NK-92 (cell line): ENCODE data around the gene SPSB2.
"Not testable (repeated sequence)": the region's sequence is repeated elsewhere in the genome, so short reads cannot be mapped to it uniquely, and the experiment has no call there.

Source experiments
- DNase-seq: peaks from one replicate; lab custom pipeline; 2025; ENCODE audit not compliant: unreplicated experiment; lab: John Stamatoyannopoulos, UW

SPSB2 gene

DNA sequence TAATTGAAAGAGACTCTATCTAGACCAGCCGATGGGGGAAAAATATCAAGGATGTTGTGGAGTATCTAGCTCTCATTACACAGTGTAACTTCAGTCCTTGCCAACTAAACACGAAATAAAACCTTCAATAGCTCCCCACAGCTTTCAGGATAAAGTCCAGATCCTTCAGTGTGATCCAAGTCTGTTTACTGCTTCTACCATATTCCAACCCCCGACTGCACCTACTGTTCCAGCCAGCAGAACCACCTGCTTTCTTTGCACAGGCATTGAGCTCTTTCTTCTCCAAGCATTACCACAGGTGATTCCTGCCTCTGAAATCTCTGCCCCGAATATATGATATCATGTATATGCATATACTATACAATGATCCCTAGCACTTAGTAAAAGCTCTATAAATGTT is 29.3 kb upstream of the SPSB2 start:
- no peak for DNase-seq

DNA sequence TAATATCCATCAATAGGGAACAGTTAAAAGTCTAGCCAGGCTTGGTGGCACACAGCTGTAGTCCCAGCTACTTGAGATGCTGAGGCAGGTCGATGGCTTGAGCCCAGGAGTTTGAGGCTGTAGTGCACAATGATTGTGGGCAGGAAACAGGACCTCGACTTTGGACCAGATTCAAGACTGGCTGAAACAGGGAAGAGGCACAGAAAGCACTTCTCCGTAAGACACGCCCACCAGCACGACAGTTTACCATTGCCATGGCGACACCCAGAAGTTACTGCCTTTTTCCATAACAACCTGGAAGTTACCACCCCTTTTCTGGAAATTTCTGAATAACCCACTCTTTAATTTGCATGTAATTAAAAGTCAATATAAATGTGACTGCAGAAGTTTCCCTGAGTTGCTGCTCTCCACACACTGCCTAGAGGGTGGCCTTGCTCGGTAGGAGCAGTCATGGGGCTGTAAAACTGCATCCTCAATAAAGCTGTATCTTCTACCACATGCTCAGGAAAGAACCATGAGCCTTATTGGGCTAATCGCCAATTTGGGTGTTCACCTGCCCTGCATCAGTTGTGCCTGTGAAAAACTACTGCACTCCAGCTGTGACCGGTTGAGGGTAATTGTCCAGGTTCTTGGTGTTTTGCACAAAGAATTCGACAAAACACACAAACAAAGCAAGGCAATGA is 26.9 kb upstream of the SPSB2 start:
- no peak for DNase-seq

DNA sequence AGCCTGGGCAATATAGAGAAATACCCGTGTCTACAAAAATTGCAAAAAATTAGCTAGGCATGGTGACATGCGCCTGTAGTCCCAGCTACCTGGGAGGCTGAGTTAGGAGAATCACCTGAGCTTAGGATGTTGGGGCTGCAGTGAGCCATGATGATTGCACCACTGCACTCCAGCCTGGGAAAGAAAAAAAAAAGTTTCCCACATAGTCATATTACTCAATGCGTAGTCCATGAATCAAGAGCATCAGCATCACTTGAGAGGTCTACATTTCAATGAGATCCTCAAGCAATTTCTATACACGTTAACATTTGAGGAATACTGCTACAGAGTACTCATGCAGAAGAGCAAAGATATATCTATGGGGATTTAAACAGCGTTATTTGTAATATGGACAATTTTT is 26.3 kb upstream of the SPSB2 start:
- no peak for DNase-seq

- no peak for DNase-seq
Observed at GRCh38 chr12:6896846-6897435, 23.8 kb upstream of the SPSB2 start.

DNA sequence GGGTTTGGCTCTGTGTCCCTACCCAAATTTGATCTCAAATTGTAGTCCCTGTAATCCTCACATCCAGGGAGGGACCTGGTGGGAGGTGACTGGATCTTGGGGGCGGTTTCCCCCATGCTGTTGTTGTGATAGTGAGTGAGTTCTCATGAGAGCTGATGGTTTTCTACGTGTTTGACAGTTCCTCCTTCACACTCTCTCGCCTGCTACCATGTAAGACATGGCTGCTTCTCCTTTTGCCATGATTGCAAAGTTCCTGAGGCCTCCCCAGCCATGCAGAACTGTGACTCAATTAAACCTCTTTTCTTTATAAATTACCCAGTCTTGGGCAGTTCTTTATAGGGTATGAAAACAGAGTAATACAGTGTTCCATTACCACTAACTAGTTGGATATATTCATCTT is 21.2 kb upstream of the SPSB2 start:
- DNase-seq = no peak

GRCh38 chr12:6892683-6893082 is 19.6 kb upstream of the SPSB2 start:
- DNase-seq = not testable (repeated sequence)

DNA sequence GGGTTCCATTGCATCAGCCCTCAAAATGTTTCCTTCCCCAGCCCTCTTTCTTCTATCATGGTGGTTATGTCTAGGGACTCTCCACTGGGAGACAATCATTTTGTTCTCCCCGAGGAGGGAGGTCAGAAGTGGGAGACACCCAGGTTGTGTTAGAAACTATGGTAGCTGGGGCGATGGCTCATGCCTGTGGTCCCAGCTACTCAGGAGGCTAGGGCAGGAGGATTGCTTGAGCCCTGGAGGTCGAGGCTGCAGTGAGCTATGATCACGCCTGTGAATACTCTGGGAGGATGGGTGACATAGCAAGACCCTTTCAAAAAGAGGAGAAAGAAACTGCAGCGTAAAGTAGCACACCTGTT is 18.5 kb upstream of the SPSB2 start:
- no peak for DNase-seq

- peak; percentile 93 for DNase-seq
Observed at GRCh38 chr12:6890789-6891645, 17.9 kb upstream of the SPSB2 start.

GRCh38 chr12:6889775-6890573 is 16.9 kb upstream of the SPSB2 start:
- not testable (repeated sequence) for DNase-seq

- DNase-seq = not testable (repeated sequence)
Observed at GRCh38 chr12:6888794-6889193, 15.7 kb upstream of the SPSB2 start.

GRCh38 chr12:6888360-6888759 is 15.3 kb upstream of the SPSB2 start:
- DNase-seq = no peak

GRCh38 chr12:6887460-6887859 is 14.4 kb upstream of the SPSB2 start:
- DNase-seq = no peak

DNA sequence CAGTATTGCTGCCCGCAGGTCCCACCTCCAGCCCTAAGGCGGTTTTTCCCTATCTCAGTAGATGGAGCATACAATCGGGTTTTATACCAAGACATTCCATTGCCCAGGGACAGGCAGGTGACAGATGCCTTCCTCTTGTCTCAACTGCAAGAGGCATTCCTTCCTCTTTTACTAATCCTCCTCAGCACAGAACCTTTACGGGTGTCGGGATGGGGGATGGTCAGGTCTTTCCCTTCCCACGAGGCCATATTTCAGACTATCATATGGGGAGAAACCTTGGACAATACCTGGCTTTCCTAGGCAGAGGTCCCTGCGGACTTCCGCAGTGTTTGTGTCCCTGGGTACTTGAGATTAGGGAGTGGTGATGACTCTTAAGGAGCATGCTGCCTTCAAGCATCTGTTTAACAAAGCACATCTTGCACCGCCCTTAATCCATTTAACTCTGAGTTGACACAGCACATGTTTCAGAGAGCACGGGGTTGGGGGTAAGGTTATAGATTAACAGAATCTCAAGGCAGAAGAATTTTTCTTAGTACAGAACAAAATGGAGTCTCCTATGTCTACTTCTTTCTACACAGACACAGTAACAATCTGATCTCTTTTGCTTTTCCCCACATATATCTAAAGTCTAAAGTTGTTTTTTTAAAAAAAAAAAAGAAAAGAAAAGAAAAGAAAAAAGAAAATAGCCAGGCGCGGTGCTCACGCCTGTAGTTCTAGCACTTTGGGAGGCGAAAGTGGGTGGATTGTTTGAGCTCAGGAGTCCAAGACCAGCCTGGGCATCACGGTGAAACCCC is 13.3 kb upstream of the SPSB2 start:
- not testable (repeated sequence) for DNase-seq

DNA sequence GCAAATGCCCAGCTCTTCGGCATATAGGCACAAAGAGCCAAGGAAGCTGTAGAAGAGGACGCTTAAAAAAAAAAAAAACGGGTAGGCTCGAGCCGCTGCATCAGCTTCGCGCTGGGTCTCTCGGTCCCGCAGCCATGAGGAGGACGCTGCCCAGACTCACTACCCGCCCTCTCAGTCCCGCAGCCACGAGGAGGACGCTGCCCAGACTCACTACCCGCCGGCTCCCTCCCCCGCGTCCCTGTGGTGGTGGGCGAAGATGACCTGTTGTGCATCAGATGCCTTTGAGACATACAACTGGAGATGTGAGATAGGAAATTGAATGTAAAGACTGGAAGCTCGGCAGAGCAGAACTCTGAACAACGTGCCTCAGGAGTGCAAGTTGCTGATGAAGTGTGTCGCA is 11.4 kb upstream of the SPSB2 start:
- DNase-seq = no peak

- DNase-seq = no peak
Observed at GRCh38 chr12:6883683-6884082, 10.6 kb upstream of the SPSB2 start.

- DNase-seq = no peak
Observed at GRCh38 chr12:6883252-6883651, 10.1 kb upstream of the SPSB2 start.

GRCh38 chr12:6879824-6880223 is 6.7 kb upstream of the SPSB2 start:
- DNase-seq = not testable (repeated sequence)

DNA sequence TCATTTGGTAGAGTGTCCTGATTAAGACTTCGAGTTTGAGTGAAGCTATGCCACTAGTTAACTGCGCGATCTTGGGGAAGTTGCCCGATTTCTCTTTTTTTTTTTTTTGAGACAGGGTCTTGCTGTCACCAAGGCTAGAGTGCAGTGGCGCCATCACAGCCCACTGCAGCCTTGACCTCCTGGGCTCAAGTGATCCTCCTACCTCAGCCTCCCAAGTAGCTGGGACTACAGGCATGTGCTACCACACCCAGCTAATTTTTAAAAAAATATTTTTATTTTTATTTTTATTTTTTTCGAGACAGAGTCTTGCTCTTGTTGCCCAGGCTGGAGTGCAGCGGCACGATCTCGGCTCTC is 889 bp upstream of the SPSB2 start:
- DNase-seq = not testable (repeated sequence)

DNA sequence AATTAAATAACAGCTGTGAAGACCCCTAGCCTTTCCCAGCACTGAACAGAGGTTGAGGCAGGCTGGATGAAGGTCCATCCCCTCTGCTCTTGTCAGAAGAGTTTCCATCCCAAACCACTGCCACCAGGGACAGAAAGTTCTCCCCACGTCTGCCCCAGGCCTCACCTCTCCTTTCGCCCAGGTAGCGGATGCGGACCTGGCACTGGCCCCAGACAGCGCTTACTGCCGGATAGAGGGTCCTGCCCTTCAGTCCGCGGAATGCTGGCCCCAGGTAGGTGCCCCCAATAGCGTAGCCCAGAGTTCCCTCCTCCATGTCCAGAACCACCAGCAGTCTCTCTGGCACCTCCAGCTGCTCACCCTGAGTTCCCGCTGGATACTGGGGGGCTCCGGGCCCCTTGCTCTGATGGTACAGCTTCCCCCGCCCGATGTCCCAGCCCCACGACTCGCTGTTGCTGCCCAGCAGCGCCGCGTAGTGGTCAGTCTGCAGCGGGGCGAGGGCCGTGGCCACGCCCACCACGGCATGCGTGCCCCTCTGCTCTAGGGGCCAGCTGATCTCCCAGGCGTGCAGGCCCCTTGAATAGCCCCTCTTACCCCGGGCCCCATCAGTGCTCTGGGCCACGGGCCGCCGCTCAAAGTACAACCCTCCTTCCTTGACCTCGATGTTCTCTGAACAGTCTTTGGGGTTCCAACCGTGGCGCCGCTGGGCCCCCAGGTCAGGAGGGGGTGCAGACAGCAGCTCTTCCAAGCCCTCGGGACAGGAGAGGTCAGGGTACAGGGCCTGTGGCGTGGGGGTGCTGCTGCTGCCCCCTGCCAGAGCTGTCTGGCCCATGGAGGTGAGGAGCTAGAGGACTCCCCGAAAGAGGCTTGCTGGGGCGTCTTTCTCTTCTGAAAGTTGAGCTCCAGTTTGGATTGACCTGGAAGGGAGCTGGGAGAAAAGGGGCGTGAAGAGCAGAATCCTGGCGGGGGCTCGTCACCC is 742 bp downstream of the SPSB2 start:
- peak; percentile 8 for DNase-seq
